ENCODE measurements around the gene KIRREL3.

DNA sequence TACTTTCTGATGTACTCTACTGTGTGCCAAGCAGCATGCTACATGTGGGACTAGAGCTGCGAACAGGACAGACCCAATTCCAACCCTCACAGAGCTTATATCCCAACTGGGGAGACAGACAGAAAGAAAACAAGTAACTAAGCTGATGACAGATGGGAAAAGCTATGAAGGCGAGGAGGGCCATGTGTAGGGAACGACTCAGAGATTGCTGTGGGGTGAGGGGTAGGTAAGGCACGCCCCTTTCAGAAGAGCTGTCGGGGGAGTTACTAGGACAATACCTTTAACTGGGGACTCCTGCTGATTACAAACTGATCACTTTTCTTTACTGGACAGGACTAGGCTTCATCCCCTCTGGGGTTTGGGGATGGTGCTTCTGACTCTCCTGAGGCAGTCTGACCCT lies 596.2 kb downstream of the KIRREL3 start:
- TF ChIP-seq, protein P1, sequence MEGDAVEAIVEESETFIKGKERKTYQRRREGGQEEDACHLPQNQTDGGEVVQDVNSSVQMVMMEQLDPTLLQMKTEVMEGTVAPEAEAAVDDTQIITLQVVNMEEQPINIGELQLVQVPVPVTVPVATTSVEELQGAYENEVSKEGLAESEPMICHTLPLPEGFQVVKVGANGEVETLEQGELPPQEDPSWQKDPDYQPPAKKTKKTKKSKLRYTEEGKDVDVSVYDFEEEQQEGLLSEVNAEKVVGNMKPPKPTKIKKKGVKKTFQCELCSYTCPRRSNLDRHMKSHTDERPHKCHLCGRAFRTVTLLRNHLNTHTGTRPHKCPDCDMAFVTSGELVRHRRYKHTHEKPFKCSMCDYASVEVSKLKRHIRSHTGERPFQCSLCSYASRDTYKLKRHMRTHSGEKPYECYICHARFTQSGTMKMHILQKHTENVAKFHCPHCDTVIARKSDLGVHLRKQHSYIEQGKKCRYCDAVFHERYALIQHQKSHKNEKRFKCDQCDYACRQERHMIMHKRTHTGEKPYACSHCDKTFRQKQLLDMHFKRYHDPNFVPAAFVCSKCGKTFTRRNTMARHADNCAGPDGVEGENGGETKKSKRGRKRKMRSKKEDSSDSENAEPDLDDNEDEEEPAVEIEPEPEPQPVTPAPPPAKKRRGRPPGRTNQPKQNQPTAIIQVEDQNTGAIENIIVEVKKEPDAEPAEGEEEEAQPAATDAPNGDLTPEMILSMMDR (IDR thresholded peaks at IDR 0.05), result no peak
- no peak for TF ChIP-seq POLR2AphosphoS5 (IDR thresholded peaks at IDR 0.05)
